ENCODE data around the gene NHLH1. TPM values are rescaled to one million over a fixed set of nuclear protein-coding genes. Genes with fewer than 3 reads are reported as not detected.

Gene NHLH1
- 0.08 TPM in 1 of 2 replicates, not detected in the other for total RNA-seq

GRCh38 chr1:160366731-160367515 lies at the start of gene NHLH1:
Gene NHLH1 (plus strand): TSS chr1:160367071. CDS start chr1:160370732, 3,661 bp downstream.
- no peak for TF ChIP-seq CTCF (IDR thresholded peaks at IDR 0.05; ENCODE audit: insufficient read depth, low read length, poor library complexity, severe bottlenecking)
- Histone ChIP-seq H3K27me3 (ENCODE audit: control insufficient read depth, insufficient read depth, low read length) (peaks cover 12% of the 10 kb centered on the region), H3K36me3 (ENCODE audit: control insufficient read depth, insufficient read depth, low read length) (no peaks in the 10 kb centered on the region), H3K4me3 (ENCODE audit: low read depth, low read length) (no peak within 1 kb of the TSS)
- DNase-seq (ENCODE audit: low read depth), result no peak

GRCh38 chr1:160322831-160323230 lies 44.0 kb upstream of the NHLH1 start:
- peaks cover 2% of the 10 kb centered on the region for H3K36me3 ChIP-seq (ENCODE audit: control insufficient read depth, insufficient read depth, low read length)
- no peak for TF ChIP-seq CTCF (IDR thresholded peaks at IDR 0.05; ENCODE audit: insufficient read depth, low read length, poor library complexity, severe bottlenecking)
- H3K27me3 ChIP-seq (ENCODE audit: control insufficient read depth, insufficient read depth, low read length), result no peaks in the 10 kb centered on the region
- no peak overlapping the region for H3K4me3 ChIP-seq (ENCODE audit: low read depth, low read length)
- DNase-seq (ENCODE audit: low read depth), result no peak

DNA sequence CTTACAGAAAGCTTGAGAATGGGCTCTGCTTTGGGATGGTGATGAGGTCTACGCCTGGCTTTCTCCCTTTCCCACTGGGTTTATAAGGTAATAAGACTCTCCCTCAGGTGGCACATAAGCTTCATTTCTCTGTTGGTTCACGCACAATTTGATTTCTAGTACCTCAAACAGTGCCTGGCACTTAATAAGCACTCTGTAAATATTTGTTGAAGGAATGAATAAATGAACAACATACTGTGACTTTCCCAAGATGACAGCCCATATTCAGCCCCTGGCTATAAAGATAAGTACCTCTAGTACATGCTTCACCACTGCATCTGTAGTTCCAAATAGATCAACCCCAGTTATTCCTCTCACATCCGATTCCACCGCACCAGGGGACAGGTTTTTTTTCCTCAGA lies 41.6 kb upstream of the NHLH1 start:
- DNase-seq (ENCODE audit: low read depth), result no peak
- H3K27me3 ChIP-seq (ENCODE audit: control insufficient read depth, insufficient read depth, low read length), result no peaks in the 10 kb centered on the region
- peaks cover 2% of the 10 kb centered on the region for H3K36me3 ChIP-seq (ENCODE audit: control insufficient read depth, insufficient read depth, low read length)
- TF ChIP-seq CTCF (IDR thresholded peaks at IDR 0.05; ENCODE audit: insufficient read depth, low read length, poor library complexity, severe bottlenecking), result no peak
- H3K4me3 ChIP-seq (ENCODE audit: low read depth, low read length), result no peak overlapping the region

GRCh38 chr1:160326418-160326817 lies 40.5 kb upstream of the NHLH1 start:
- Histone ChIP-seq H3K27me3 (ENCODE audit: control insufficient read depth, insufficient read depth, low read length) (no peaks in the 10 kb centered on the region), H3K36me3 (ENCODE audit: control insufficient read depth, insufficient read depth, low read length) (peaks cover 2% of the 10 kb centered on the region), H3K4me3 (ENCODE audit: low read depth, low read length) (no peak overlapping the region)
- no peak for DNase-seq (ENCODE audit: low read depth)
- TF ChIP-seq CTCF (IDR thresholded peaks at IDR 0.05; ENCODE audit: insufficient read depth, low read length, poor library complexity, severe bottlenecking), result no peak

GRCh38 chr1:160328184-160328583 lies 38.7 kb upstream of the NHLH1 start:
- no peak for TF ChIP-seq CTCF (IDR thresholded peaks at IDR 0.05; ENCODE audit: insufficient read depth, low read length, poor library complexity, severe bottlenecking)
- Histone ChIP-seq H3K36me3 (ENCODE audit: control insufficient read depth, insufficient read depth, low read length) (peaks cover 2% of the 10 kb centered on the region), H3K4me3 (ENCODE audit: low read depth, low read length) (no peak overlapping the region), H3K27me3 (ENCODE audit: control insufficient read depth, insufficient read depth, low read length) (no peaks in the 10 kb centered on the region)
- DNase-seq (ENCODE audit: low read depth), result no peak

DNA sequence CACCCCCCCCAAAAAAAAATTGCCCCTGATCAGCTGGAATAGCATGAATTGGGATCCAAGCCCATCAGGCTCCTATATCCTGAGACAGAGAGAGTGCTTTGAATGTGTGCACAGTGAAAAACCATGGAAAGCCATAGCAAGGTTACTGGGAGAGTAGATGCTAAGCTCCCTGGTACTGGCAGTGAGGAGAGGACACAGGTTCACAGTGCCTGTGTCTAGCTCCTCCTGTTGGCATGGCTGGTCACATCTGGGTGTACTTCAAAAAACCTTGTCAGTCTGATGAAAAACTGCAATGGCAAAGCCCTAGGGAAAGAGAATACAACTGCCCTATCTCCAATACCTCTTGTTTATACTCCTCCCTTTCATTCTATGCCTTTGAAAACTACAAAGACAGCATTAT lies 36.8 kb upstream of the NHLH1 start:
- TF ChIP-seq CTCF (IDR thresholded peaks at IDR 0.05; ENCODE audit: insufficient read depth, low read length, poor library complexity, severe bottlenecking), result no peak
- Histone ChIP-seq H3K4me3 (ENCODE audit: low read depth, low read length) (no peak overlapping the region), H3K27me3 (ENCODE audit: control insufficient read depth, insufficient read depth, low read length) (no peaks in the 10 kb centered on the region), H3K36me3 (ENCODE audit: control insufficient read depth, insufficient read depth, low read length) (peaks cover 2% of the 10 kb centered on the region)
- DNase-seq (ENCODE audit: low read depth), result no peak

Measured in kidney epithelial cell (primary cell).